Ishikawa (cell line): ENCODE measurements around the gene PNMA6E.

Experiments
- CEBPB ChIP-seq: IDR thresholded peaks from 2 replicates; pipeline ENCODE4 v1.6.1; 2012
- CREB1 ChIP-seq: IDR thresholded peaks from 2 replicates; pipeline ENCODE4 v1.6.1; 2012; ENCODE audit warnings: low read depth
- EGR1 ChIP-seq: IDR thresholded peaks from 2 replicates; pipeline ENCODE4 v1.6.1; 2012
- EP300 ChIP-seq: IDR thresholded peaks from 2 replicates; pipeline ENCODE4 v1.6.1; 2012; ENCODE audit warnings: borderline replicate concordance
- NFIC ChIP-seq: IDR thresholded peaks from 2 replicates; pipeline ENCODE4 v1.6.1; 2012
- RAD21 ChIP-seq: IDR thresholded peaks from 2 replicates; pipeline ENCODE4 v1.6.1; 2012; ENCODE audit warnings: low read depth
- TAF1 ChIP-seq: IDR thresholded peaks from 2 replicates; pipeline ENCODE4 v1.6.1; 2012; ENCODE audit warnings: low read depth, mild to moderate bottlenecking
- TEAD4 ChIP-seq: IDR thresholded peaks from 2 replicates; pipeline ENCODE4 v1.6.1; 2012

GRCh38 chrX:153380691-153381090 lies 20.5 kb downstream of the PNMA6E start:
- TF ChIP-seq EP300, result no peak
- TF ChIP-seq CEBPB, result no peak
- no peak for TF ChIP-seq CREB1
- TF ChIP-seq EGR1, result no peak
- no peak for TF ChIP-seq TEAD4
- no peak for TF ChIP-seq TAF1
- no peak for TF ChIP-seq RAD21
- TF ChIP-seq NFIC, result no peak
